NB4 (cell line): Measurements from ENCODE around the gene NCOA7.
"Not testable (repeated sequence)": the region's sequence is repeated elsewhere in the genome, so short reads cannot be mapped to it uniquely, and the experiment has no call there.

Experiments used
- DNase-seq: peaks from one replicate; pipeline ENCODE4 v3.0.0; 2010; ENCODE audit warnings: low read depth
- H3K4me3 ChIP-seq: one replicate; pipeline ENCODE4 v1.5.1; 2011; ENCODE audit warnings: mild to moderate bottlenecking, low read depth, low read length, moderate library complexity
- CTCF ChIP-seq: IDR thresholded peaks from one replicate; pipeline ENCODE4 v1.5.1; 2012; ENCODE audit warnings: low read depth, low read length
- MAX ChIP-seq: IDR thresholded peaks from 2 replicates; pipeline ENCODE4 v1.6.1; 2011; ENCODE audit warnings: low read depth, low read length
- MYC ChIP-seq: IDR thresholded peaks from 2 replicates; pipeline ENCODE4 v1.6.1; 2011; ENCODE audit warnings: low read depth, low read length
- POLR2A ChIP-seq: IDR thresholded peaks from 2 replicates; pipeline ENCODE4 v1.6.1; 2011; ENCODE audit warnings: mild to moderate bottlenecking; ENCODE audit not compliant: insufficient read length; ENCODE audit errors: extremely low read depth

NCOA7 gene

GRCh38 chr6:125844989-125845388 lies 54.2 kb downstream of the NCOA7 start:
- no peak overlapping the region for H3K4me3 ChIP-seq
- TF ChIP-seq CTCF (no peak), POLR2A (no peak), MYC (no peak), MAX (no peak)
- DNase-seq: no peak

- TF ChIP-seq MAX: no peak
- TF ChIP-seq POLR2A: no peak
- DNase-seq: no peak
- H3K4me3 ChIP-seq: no peak overlapping the region
These were observed 55.7 kb downstream of the NCOA7 start for GRCh38 chr6:125846292-125847024.

- not testable (repeated sequence) for DNase-seq, H3K4me3 ChIP-seq
These were observed 57.5 kb downstream of the NCOA7 start for GRCh38 chr6:125848286-125848685.

GRCh38 chr6:125850361-125850760 lies 59.6 kb downstream of the NCOA7 start:
- H3K4me3 ChIP-seq: no peak overlapping the region
- DNase-seq: no peak
- no peak for TF ChIP-seq MYC
- no peak for TF ChIP-seq MAX
- TF ChIP-seq CTCF: no peak
- no peak for TF ChIP-seq POLR2A

- no peak overlapping the region for H3K4me3 ChIP-seq
- TF ChIP-seq MAX (no peak), CTCF (no peak), MYC (no peak)
- DNase-seq: no peak
These were observed 61.8 kb downstream of the NCOA7 start for GRCh38 chr6:125852587-125852986.

GRCh38 chr6:125853168-125853567 lies 62.4 kb downstream of the NCOA7 start:
- no peak for TF ChIP-seq MAX
- no peak for TF ChIP-seq CTCF
- no peak for TF ChIP-seq MYC
- TF ChIP-seq POLR2A: no peak
- H3K4me3 ChIP-seq: no peak overlapping the region
- DNase-seq: no peak

- no peak for TF ChIP-seq CTCF
- no peak for TF ChIP-seq MAX
- no peak for TF ChIP-seq MYC
- TF ChIP-seq POLR2A: no peak
- DNase-seq: no peak
- H3K4me3 ChIP-seq: no peak overlapping the region
These were observed 63.0 kb downstream of the NCOA7 start for GRCh38 chr6:125853756-125854155.
